Fibroblast of pulmonary artery (primary cell): ENCODE data around the gene ZFYVE1.

Experiments
- DNase-seq: peaks from one replicate; pipeline ENCODE4 v3.0.0-alpha.2; 2010; ENCODE audit warnings: low read depth
- H3K4me3 ChIP-seq: replicated peaks from 2 replicates; pipeline ENCODE4 v1.5.1; 2011; ENCODE audit warnings: low read depth, mild to moderate bottlenecking, control low read depth, low read length, moderate library complexity
- TF ChIP-seq, protein P1 (sequence below): IDR thresholded peaks from 2 replicates; pipeline ENCODE4 v1.5.1; 2011; ENCODE audit warnings: mild to moderate bottlenecking, control low read depth, low read length, inconsistent platforms; ENCODE audit errors: missing control alignments

Gene ZFYVE1

DNA sequence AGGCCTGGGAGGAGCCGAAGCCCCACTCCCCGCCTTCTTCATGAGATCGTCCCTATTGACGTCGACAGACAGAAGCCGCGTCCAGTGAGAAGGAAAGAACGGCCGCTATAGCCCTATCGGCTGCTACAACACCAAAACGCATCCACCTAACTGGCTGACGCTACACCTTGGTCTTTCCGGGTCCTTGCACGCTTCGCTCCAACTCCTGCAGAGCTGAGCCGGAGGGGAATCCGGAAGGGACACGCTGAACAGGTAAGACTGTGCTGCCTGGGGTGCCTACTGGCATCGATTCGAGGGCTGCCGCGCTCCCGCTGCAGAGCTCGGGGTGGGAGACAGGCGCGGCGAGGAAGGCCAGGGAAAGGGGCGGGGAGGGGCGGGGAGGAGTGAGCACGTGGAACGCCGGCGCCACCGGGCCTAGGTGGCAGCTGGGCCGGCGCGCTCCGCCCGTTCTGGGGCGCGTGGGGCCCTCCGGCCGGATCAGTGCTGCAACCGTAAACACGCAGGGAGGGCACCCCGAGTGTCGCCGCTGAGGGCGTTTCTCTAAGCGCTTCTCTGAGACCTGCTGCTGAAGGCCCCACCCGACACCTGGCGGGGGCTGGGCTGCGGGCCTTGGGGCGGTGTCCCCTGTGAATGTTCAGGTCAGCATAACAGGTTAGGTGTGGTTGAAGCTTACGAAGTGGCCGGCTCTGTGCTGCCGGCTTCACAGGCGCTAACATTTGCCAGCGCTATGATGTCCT is 100.4 kb downstream of the ZFYVE1 start, which contains the start of gene DCAF4:
TSS of gene DCAF4 (plus strand) at position 173 of the 737 bp plus-strand sequence. CDS start 11,515 bp downstream, outside the sequence.
- peak within 1 kb of the TSS; percentile 74 for H3K4me3 ChIP-seq
- peak; percentile 98 for DNase-seq
- TF ChIP-seq, protein P1, sequence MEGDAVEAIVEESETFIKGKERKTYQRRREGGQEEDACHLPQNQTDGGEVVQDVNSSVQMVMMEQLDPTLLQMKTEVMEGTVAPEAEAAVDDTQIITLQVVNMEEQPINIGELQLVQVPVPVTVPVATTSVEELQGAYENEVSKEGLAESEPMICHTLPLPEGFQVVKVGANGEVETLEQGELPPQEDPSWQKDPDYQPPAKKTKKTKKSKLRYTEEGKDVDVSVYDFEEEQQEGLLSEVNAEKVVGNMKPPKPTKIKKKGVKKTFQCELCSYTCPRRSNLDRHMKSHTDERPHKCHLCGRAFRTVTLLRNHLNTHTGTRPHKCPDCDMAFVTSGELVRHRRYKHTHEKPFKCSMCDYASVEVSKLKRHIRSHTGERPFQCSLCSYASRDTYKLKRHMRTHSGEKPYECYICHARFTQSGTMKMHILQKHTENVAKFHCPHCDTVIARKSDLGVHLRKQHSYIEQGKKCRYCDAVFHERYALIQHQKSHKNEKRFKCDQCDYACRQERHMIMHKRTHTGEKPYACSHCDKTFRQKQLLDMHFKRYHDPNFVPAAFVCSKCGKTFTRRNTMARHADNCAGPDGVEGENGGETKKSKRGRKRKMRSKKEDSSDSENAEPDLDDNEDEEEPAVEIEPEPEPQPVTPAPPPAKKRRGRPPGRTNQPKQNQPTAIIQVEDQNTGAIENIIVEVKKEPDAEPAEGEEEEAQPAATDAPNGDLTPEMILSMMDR = no peak

DNA sequence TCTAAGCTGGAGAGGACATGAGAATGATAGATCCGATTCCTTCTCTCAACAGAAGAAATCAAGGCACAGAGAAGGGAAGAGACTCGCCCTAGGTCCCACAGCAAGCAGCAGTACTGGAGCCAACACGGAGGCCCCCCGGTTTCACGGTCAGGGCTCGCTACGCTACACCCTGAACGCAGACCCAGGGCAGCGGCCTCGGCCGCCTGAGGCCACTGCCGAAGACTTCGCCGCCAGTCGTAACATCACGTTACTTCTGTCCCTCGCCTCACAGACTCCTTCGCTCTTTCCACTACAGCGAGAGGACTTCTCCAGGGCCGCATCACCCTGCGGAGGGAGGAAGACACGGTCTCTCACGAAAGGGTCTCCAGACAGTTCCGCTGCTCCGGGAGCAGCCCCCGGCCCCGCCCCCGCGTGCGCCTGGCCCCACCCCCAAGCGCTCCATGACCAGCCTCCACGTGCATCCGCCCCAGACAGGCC is 101.1 kb downstream of the ZFYVE1 start:
- TF ChIP-seq, protein P1 = no peak
- H3K4me3 ChIP-seq = peak overlapping the region; percentile 74
- no peak for DNase-seq

DNA sequence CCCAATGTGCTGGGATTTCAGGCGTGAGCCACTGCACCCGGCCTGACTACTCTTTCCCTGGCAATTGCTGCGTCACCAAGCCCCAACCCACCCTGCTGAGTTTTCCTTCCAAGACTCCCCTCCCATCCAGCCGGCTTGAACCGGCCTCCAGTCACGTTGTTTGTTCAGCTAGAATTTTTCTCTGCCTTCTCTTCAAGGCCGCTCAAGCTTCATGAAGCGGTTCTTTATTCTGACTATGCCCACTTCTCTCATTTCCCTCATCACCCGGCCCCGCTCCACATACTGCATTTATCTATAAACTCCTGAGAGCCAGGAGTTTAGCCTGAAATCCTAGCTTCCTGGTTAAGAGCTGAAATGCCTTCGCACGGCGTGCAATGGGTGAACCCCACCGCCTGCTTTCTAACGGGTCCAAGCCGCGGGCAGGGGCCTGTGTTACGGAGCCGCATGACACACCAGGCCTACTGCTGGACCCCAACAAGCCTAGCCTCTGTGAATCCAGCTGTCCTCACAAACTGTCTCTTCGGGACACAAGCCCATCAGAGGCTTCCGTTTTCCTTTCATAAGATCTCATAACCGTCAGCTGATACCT is 101.6 kb downstream of the ZFYVE1 start:
- peak overlapping the region; percentile 74 for H3K4me3 ChIP-seq
- TF ChIP-seq, protein P1 = no peak
- DNase-seq = no peak

DNA sequence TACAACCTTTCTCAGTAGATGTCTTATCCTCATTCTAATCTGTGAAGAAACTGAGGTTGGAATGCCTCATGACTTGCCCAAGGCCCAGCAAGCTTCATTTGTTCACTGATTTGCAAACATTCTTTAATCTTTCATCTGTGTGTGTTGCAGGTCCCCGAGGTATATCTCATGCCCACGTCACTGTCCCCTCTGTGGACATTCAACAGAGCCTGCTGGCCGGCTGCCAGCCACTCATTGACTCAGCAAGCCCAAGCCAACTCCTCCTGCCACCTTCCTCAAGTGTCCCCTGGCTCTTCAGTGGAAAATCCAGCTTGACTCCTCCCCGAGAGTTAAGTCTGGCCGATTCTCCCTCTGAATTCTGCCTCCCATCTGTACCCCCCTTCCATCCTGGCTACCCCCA is 102.6 kb downstream of the ZFYVE1 start:
- H3K4me3 ChIP-seq = no peak overlapping the region
- DNase-seq = no peak
- TF ChIP-seq, protein P1 = no peak

DNA sequence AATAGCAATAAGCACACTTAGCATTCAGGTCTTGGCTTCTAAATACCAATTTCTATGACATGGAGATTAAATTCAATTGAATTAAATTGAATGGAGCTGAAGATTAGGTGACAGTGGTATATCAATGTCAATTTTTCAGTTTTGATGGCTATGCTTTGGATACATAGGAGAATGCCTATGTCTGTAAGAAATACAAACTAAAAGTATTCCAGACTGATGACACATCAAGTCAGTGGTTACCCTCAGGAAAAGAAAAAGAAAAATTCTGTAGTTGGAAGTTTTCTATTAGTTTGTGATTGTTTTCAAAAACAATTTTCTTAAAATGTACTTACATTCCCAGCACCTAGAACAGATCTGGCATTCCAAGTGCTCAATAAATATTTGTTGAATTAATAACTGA is 105.5 kb downstream of the ZFYVE1 start:
- DNase-seq = no peak
- no peak overlapping the region for H3K4me3 ChIP-seq
- TF ChIP-seq, protein P1 = no peak

DNA sequence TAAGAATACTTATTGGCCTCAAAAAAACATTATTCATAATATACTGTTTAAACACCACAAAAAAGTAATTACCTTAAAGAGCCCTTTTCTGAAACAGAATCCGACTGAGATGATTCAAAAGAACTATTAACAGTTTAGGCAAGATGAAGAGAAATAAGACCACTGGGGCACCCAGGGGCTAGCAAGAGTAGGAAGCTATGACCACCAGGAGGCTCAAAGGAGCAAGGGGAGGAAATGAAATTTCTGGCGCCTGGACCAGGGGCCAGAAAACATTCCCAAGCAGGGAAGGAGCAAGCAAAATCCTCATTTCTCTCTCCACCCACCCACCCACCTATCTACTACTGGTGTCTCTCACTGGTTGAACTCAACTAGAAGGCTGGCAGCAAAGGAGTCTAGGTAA is 106.9 kb downstream of the ZFYVE1 start:
- H3K4me3 ChIP-seq = no peak overlapping the region
- TF ChIP-seq, protein P1 = peak; percentile 18
- no peak for DNase-seq
